Measurements from ENCODE around the gene FJX1. TPM values are rescaled to one million over a fixed set of nuclear protein-coding genes. Genes with fewer than 3 reads are reported as not detected.

FJX1 gene, protein sequence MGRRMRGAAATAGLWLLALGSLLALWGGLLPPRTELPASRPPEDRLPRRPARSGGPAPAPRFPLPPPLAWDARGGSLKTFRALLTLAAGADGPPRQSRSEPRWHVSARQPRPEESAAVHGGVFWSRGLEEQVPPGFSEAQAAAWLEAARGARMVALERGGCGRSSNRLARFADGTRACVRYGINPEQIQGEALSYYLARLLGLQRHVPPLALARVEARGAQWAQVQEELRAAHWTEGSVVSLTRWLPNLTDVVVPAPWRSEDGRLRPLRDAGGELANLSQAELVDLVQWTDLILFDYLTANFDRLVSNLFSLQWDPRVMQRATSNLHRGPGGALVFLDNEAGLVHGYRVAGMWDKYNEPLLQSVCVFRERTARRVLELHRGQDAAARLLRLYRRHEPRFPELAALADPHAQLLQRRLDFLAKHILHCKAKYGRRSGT
- polyA plus RNA-seq, result 3.5 TPM
- long read RNA-seq, donor 1, transcript FJX1-201 (1 exons, 2,450 nt), result major isoform, 5 of 5 reads
- long read RNA-seq, donor 1, partial matches to known transcripts, result 0 of 5 reads
- long read RNA-seq, donor 1, other reads (novel, unspliced or antisense), result 0 of 5 reads
- long read RNA-seq, donor 2, transcript FJX1-201 (1 exons, 2,450 nt), result major isoform, 5 of 5 reads
- long read RNA-seq, donor 2, partial matches to known transcripts, result 0 of 5 reads
- long read RNA-seq, donor 2, other reads (novel, unspliced or antisense), result 0 of 5 reads
- long read RNA-seq, donor 3, result 0 reads
- long read RNA-seq, donor 4, result 0 reads
- long read RNA-seq, donor 5, partial matches to known transcripts, result 0 of 4 reads
- long read RNA-seq, donor 5, other reads (novel, unspliced or antisense), result 0 of 4 reads
- long read RNA-seq, donor 6, transcript FJX1-201 (1 exons, 2,450 nt), result major isoform, 6 of 6 reads
- long read RNA-seq, donor 6, partial matches to known transcripts, result 0 of 6 reads
- long read RNA-seq, donor 6, other reads (novel, unspliced or antisense), result 0 of 6 reads
- long read RNA-seq, donor 7, transcript FJX1-201 (1 exons, 2,450 nt), result major isoform, 5 of 5 reads
- long read RNA-seq, donor 7, partial matches to known transcripts, result 0 of 5 reads
- long read RNA-seq, donor 7, other reads (novel, unspliced or antisense), result 0 of 5 reads
- long read RNA-seq, donor 8, partial matches to known transcripts, result 0 of 4 reads
- long read RNA-seq, donor 8, other reads (novel, unspliced or antisense), result 0 of 4 reads
- long read RNA-seq, donor 9, partial matches to known transcripts, result 0 of 1 reads
- long read RNA-seq, donor 9, other reads (novel, unspliced or antisense), result 0 of 1 reads
- long read RNA-seq, donor 10, partial matches to known transcripts, result 0 of 2 reads
- long read RNA-seq, donor 10, other reads (novel, unspliced or antisense), result 0 of 2 reads
- long read RNA-seq, donor 11, partial matches to known transcripts, result 0 of 1 reads
- long read RNA-seq, donor 11, other reads (novel, unspliced or antisense), result 0 of 1 reads

DNA sequence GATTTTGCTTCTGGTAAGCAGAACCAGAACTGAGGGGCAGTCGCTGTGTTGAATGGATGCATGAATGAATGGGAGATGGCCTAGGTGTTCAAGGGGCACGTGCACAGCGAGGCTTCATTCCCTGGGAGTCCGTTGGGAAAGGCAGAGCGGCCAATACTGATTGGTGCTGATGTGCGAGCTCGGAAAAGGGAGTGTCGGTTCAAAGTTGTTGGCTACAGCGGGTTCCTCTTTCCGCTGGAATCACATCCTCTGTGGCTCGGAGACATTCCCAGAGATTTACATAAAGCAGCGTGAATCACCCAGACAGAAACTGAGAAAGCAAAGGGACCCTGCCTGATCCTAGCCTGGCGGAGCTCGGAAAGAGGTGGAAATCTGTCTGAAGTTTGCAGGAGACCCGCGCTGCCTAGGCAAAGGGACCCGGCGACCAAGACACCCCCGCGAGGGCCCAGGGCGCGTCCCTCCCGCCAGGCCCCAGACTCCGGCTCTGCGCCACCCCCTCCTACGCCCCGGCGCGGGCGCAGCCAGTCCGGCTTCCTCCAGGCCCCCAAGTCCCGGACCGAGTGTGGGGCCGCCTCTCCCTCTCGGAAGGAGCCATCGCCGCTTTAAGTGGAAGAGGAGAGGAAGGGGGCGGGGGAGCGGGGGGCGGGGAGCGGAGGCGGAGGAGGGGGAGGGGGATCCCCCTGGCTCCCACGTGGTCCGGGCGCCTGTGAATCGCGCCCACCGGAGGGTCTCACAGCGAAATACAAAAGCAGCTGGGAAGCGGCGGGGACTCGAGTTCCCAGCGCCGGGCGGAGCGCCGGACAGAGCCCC lies at the start of gene FJX1:
Gene FJX1 (plus strand): TSS at position 774 of the 810 bp plus-strand sequence. CDS start 177 bp downstream, outside the sequence.
- DNase-seq, result peak in 1 of 2 donors; percentile 66
- H3K4me1 ChIP-seq (ENCODE audit: control insufficient read depth, insufficient read depth, low read length), result peaks cover 18% of the 10 kb centered on the region
- peak within 1 kb of the TSS; percentile 42 for H3K4me3 ChIP-seq (ENCODE audit: low read length)
- no CpG with 5 or more reads among the region's 57 CpGs for WGBS (ENCODE audit: insufficient coverage, low lambda C conversion rate)
- H3K27ac ChIP-seq (ENCODE audit: low read length), result peak within 1 kb of the TSS; percentile 41
- peaks cover 4% of the 10 kb centered on the region for H3K9me3 ChIP-seq (ENCODE audit: control insufficient read depth, low read depth, low read length)
- H3K27me3 ChIP-seq (ENCODE audit: control insufficient read depth, insufficient read depth, low read length), result peaks cover 43% of the 10 kb centered on the region
- no peaks in the 10 kb centered on the region for H3K36me3 ChIP-seq (ENCODE audit: control insufficient read depth, insufficient read depth, low read length)

DNA sequence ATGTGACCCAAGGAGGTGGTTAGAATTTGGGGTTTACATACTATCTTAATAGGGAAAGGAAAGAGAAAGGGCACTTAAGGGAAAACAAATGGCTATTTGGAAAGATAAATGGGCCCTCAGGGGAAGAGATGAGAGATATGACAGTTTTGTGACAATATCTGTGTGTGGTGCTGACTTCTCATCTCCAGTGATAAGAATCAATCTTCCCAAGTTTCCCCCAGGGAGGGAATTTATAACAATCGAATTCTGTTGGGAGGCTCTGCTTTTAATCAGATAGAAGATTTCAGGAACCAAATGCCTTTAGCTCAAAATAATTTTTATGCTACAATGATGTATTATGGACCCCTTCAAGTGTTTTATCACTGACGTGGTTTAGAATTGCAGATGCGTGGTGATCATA lies 46.6 kb upstream of the FJX1 start:
- H3K4me1 ChIP-seq (ENCODE audit: control insufficient read depth, insufficient read depth, low read length), result no peaks in the 10 kb centered on the region
- no peak overlapping the region for H3K27ac ChIP-seq (ENCODE audit: low read length)
- DNase-seq, result no peak
- no CpG with 5 or more reads among the region's 3 CpGs for WGBS (ENCODE audit: insufficient coverage, low lambda C conversion rate)
- H3K36me3 ChIP-seq (ENCODE audit: control insufficient read depth, insufficient read depth, low read length), result no peaks in the 10 kb centered on the region
- no peaks in the 10 kb centered on the region for H3K9me3 ChIP-seq (ENCODE audit: control insufficient read depth, low read depth, low read length)
- H3K27me3 ChIP-seq (ENCODE audit: control insufficient read depth, insufficient read depth, low read length), result peaks cover 5% of the 10 kb centered on the region
- H3K4me3 ChIP-seq (ENCODE audit: low read length), result no peak overlapping the region

DNA sequence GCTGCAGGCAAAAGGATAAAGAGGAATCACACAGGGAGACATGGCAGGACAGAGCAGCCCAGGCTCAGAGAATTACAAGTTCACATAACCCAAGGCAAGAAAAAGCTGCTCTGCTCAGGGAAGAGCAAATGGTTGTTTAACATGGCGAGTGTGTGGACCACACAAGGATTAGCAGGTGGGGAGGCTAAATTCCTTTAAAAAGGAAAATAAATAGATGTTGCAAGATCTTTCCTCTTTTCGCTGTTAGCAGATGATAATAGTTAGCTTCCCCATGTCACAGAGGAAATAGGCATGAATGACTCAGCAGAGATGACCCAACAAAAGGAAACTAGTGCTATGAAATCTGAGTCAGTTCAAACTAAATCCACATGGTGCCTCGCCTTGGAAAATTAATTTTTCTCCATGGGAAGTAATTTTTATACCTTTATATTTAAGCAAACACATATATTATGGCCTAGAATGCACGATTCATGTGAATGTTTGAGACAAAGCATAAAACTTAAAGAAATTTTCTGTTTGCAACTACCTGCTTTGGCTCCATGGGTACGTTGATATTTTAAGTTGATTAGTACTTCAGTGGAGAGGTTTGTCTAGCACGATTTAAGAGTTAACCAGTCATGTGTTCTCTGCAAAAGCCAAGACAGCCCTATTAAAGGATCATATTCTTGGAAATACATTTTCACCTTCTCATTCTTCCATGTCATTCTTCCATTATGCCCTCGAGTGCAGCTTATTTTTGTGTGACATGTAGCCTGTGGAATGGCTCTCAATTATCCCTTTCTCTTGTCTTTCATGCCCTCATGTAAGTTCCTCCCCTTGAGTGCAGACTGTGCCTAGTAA lies 38.5 kb upstream of the FJX1 start:
- no peak for DNase-seq
- Histone ChIP-seq H3K27ac (ENCODE audit: low read length) (no peak overlapping the region), H3K4me3 (ENCODE audit: low read length) (no peak overlapping the region), H3K27me3 (ENCODE audit: control insufficient read depth, insufficient read depth, low read length) (peaks cover 14% of the 10 kb centered on the region), H3K4me1 (ENCODE audit: control insufficient read depth, insufficient read depth, low read length) (no peaks in the 10 kb centered on the region), H3K36me3 (ENCODE audit: control insufficient read depth, insufficient read depth, low read length) (no peaks in the 10 kb centered on the region), H3K9me3 (ENCODE audit: control insufficient read depth, low read depth, low read length) (no peaks in the 10 kb centered on the region)
- 89% methylated on average over 3 of the region's 7 CpGs for WGBS (ENCODE audit: insufficient coverage, low lambda C conversion rate)

DNA sequence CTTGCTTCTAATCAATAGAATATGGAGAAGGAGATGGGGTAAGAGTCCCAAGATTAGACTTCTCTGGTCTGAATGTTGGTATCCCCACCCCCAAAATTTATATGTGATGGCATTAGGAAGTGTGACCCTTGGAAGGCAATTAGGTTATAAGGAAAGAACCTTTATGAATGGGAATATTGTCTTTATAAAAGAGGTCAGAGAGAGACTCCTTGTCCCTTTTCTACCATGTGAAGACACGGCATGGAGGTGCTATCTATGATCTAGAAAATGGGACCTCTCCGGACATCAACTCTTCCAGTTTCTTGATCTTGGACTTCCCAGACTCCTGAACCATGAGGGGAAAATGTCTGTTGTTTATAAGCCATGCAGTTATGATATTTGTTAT lies 37.9 kb upstream of the FJX1 start:
- Histone ChIP-seq H3K36me3 (ENCODE audit: control insufficient read depth, insufficient read depth, low read length) (no peaks in the 10 kb centered on the region), H3K9me3 (ENCODE audit: control insufficient read depth, low read depth, low read length) (no peaks in the 10 kb centered on the region), H3K27me3 (ENCODE audit: control insufficient read depth, insufficient read depth, low read length) (peaks cover 18% of the 10 kb centered on the region), H3K4me3 (ENCODE audit: low read length) (no peak overlapping the region), H3K27ac (ENCODE audit: low read length) (no peak overlapping the region), H3K4me1 (ENCODE audit: control insufficient read depth, insufficient read depth, low read length) (no peaks in the 10 kb centered on the region)
- no CpG with 5 or more reads among the region's 2 CpGs for WGBS (ENCODE audit: insufficient coverage, low lambda C conversion rate)
- no peak for DNase-seq

DNA sequence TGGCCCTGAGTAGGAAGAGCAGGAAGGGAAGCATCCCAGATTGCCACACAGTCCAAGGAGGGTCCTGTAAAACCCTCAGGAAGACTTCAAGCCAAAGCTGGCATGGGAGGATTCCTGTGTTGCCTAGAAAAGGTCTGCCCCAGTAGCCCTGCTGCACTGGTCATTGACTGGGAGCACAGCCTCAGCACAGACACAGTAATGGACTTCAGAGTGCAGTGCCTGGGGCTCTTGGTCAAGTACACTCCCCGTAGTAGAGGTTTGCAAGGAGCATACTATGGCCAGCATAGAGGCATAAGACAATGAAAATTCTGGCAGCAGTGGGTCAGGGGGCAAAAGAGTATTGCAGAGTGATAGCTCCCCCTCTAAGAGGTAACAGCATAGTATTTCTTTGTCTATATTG lies 36.2 kb upstream of the FJX1 start:
- no peaks in the 10 kb centered on the region for H3K9me3 ChIP-seq (ENCODE audit: control insufficient read depth, low read depth, low read length)
- no CpG with 5 or more reads among the region's 1 CpG for WGBS (ENCODE audit: insufficient coverage, low lambda C conversion rate)
- H3K36me3 ChIP-seq (ENCODE audit: control insufficient read depth, insufficient read depth, low read length), result no peaks in the 10 kb centered on the region
- H3K27ac ChIP-seq (ENCODE audit: low read length), result no peak overlapping the region
- H3K4me3 ChIP-seq (ENCODE audit: low read length), result no peak overlapping the region
- DNase-seq, result no peak
- H3K27me3 ChIP-seq (ENCODE audit: control insufficient read depth, insufficient read depth, low read length), result peaks cover 29% of the 10 kb centered on the region
- H3K4me1 ChIP-seq (ENCODE audit: control insufficient read depth, insufficient read depth, low read length), result no peaks in the 10 kb centered on the region

DNA sequence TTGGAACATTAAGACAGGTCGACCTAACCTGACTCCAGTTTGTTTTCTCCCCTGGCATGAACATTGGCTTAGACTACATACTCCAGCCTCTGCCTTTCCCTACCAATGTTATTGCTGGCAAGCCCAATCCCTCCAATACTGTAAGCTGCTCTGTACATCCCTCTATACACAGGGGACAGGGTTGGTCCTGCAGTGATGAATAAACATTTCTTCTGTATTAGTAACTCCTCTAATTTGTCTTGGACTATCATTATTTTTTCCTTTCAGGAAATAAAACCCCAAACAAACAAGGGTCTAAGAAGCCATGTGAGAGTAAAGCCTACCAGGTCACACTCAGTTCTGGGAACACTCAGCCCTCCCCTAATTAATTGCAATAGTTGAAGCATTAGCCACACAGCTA lies 35.1 kb upstream of the FJX1 start:
- H3K4me3 ChIP-seq (ENCODE audit: low read length), result no peak overlapping the region

DNA sequence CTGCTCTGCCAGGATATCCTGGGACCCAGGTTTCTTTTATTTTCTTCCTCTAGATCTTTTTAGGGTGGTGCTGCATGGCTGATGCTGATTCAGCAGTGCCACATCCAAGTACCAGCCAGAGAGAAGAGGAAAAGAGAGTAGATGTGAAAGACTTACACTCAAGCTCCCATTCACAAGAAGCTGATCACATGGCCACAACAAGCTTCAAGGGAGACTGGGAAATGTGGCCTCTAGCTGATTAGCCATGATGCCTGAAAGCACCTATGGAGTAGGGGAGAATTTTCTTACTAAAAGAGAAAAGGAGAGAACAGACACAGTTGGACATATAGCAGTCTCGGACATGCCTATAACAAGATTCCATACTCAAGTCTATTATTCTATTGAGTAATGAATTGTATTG lies 34.4 kb upstream of the FJX1 start:
- H3K27ac ChIP-seq (ENCODE audit: low read length), result no peak overlapping the region
- no CpG with 5 or more reads among the region's 1 CpG for WGBS (ENCODE audit: insufficient coverage, low lambda C conversion rate)
- H3K4me3 ChIP-seq (ENCODE audit: low read length), result no peak overlapping the region
- no peaks in the 10 kb centered on the region for H3K36me3 ChIP-seq (ENCODE audit: control insufficient read depth, insufficient read depth, low read length)
- no peak for DNase-seq
- H3K9me3 ChIP-seq (ENCODE audit: control insufficient read depth, low read depth, low read length), result no peaks in the 10 kb centered on the region
- no peaks in the 10 kb centered on the region for H3K4me1 ChIP-seq (ENCODE audit: control insufficient read depth, insufficient read depth, low read length)
- peaks cover 30% of the 10 kb centered on the region for H3K27me3 ChIP-seq (ENCODE audit: control insufficient read depth, insufficient read depth, low read length)

More for the DNA sequence above, 35.1 kb upstream of the FJX1 start:
- Histone ChIP-seq H3K27ac (ENCODE audit: low read length) (no peak overlapping the region), H3K4me1 (ENCODE audit: control insufficient read depth, insufficient read depth, low read length) (no peaks in the 10 kb centered on the region), H3K36me3 (ENCODE audit: control insufficient read depth, insufficient read depth, low read length) (no peaks in the 10 kb centered on the region), H3K9me3 (ENCODE audit: control insufficient read depth, low read depth, low read length) (no peaks in the 10 kb centered on the region), H3K27me3 (ENCODE audit: control insufficient read depth, insufficient read depth, low read length) (peaks cover 30% of the 10 kb centered on the region)
- no peak for DNase-seq
- WGBS (ENCODE audit: insufficient coverage, low lambda C conversion rate), result no CpG with 5 or more reads among the region's 1 CpG

DNA sequence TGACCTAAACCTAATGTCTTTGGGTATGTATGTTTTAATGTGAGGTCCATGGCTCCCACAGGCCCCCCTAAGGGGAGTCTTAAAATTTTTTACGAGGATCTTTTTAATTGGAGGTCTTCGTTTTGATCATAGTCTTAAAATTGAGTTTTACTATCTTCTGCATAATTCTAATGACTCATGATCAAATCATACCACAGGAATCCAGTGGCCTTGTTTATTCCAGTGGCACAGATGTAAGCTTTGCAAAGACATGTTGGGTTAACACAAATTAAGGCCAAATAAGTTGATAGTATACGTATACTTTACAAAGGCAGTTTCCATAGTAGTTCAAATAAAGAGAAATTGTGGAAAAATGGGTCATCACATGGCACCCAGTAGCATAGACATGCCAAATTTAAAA lies 33.9 kb upstream of the FJX1 start:
- Histone ChIP-seq H3K36me3 (ENCODE audit: control insufficient read depth, insufficient read depth, low read length) (no peaks in the 10 kb centered on the region), H3K27me3 (ENCODE audit: control insufficient read depth, insufficient read depth, low read length) (peaks cover 31% of the 10 kb centered on the region), H3K9me3 (ENCODE audit: control insufficient read depth, low read depth, low read length) (no peaks in the 10 kb centered on the region), H3K4me3 (ENCODE audit: low read length) (no peak overlapping the region), H3K27ac (ENCODE audit: low read length) (no peak overlapping the region), H3K4me1 (ENCODE audit: control insufficient read depth, insufficient read depth, low read length) (no peaks in the 10 kb centered on the region)
- WGBS (ENCODE audit: insufficient coverage, low lambda C conversion rate), result 100% methylated on average over 1 of the region's 3 CpGs
- no peak for DNase-seq

DNA sequence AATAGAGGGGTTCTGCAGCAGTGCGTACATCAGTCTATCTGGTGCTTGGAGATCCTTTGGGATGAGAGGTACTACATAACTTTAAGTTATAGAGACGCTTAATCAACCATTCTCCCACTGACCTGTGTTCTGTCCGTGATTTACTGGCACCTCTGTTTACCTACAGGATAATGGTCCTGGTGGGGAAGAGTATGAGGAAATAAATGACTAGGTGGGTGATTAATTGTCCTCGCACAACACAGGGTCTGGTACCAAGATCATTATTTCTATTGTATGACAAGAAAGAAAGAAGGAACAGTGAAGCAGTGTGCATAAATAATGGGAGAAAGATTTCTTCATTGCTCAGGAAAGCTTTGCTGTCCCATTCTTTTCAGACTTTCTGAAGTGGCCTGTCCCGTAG lies 32.8 kb upstream of the FJX1 start:
- Histone ChIP-seq H3K4me3 (ENCODE audit: low read length) (no peak overlapping the region), H3K36me3 (ENCODE audit: control insufficient read depth, insufficient read depth, low read length) (no peaks in the 10 kb centered on the region), H3K27ac (ENCODE audit: low read length) (no peak overlapping the region), H3K9me3 (ENCODE audit: control insufficient read depth, low read depth, low read length) (no peaks in the 10 kb centered on the region), H3K4me1 (ENCODE audit: control insufficient read depth, insufficient read depth, low read length) (no peaks in the 10 kb centered on the region), H3K27me3 (ENCODE audit: control insufficient read depth, insufficient read depth, low read length) (peaks cover 38% of the 10 kb centered on the region)
- no peak for DNase-seq
- WGBS (ENCODE audit: insufficient coverage, low lambda C conversion rate), result no CpG with 5 or more reads among the region's 5 CpGs

All from large intestine (tissue), 12 donors.